GM12892 (cell line): ENCODE data around the gene ZNF680.

ENCODE experiments used
- DNase-seq: peaks from one replicate; pipeline ENCODE4 v3.0.0; 2011; ENCODE audit not compliant: insufficient read length
- FAIRE-seq: peaks from 2 replicates; lab custom pipeline; 2011; peaks lifted over from hg19 to GRCh38; lab: Jason Lieb, UNC
- POLR2A ChIP-seq: IDR thresholded peaks from 2 replicates; pipeline ENCODE4 v1.6.1; 2011; ENCODE audit warnings: low read depth, low read length, control low read depth
- POLR2AphosphoS5 ChIP-seq: IDR thresholded peaks from 2 replicates; pipeline ENCODE4 v1.6.1; 2011; ENCODE audit warnings: low read depth, low read length, control low read depth
- TAF1 ChIP-seq: IDR thresholded peaks from 2 replicates; pipeline ENCODE4 v1.6.1; 2011; ENCODE audit warnings: low read depth, mild to moderate bottlenecking, control low read depth, low read length, borderline replicate concordance

ZNF680 gene

GRCh38 chr7:64551375-64552142 is 11.3 kb downstream of the ZNF680 start:
- DNase-seq (no peak), FAIRE-seq (no peak)
- TF ChIP-seq POLR2A = no peak
- no peak for TF ChIP-seq POLR2AphosphoS5
- TF ChIP-seq TAF1 = no peak

GRCh38 chr7:64544010-64544409 is 18.9 kb downstream of the ZNF680 start:
- TF ChIP-seq TAF1 = no peak
- no peak for TF ChIP-seq POLR2AphosphoS5
- TF ChIP-seq POLR2A = no peak
- FAIRE-seq = no peak
- DNase-seq = no peak

GRCh38 chr7:64541438-64542359 is 21.2 kb downstream of the ZNF680 start:
- no peak for DNase-seq
- no peak for FAIRE-seq
- TF ChIP-seq POLR2A (no peak), POLR2AphosphoS5 (no peak), TAF1 (no peak)

GRCh38 chr7:64533756-64534155 is 29.1 kb downstream of the ZNF680 start:
- DNase-seq (no peak), FAIRE-seq (no peak)
- TF ChIP-seq TAF1 (no peak), POLR2AphosphoS5 (no peak), POLR2A (no peak)

GRCh38 chr7:64528770-64529169 is 34.1 kb downstream of the ZNF680 start:
- TF ChIP-seq POLR2AphosphoS5 = no peak
- TF ChIP-seq POLR2A = no peak
- no peak for TF ChIP-seq TAF1
- FAIRE-seq (no peak), DNase-seq (no peak)

- FAIRE-seq (no peak), DNase-seq (no peak)
- no peak for TF ChIP-seq TAF1
- TF ChIP-seq POLR2A = no peak
- no peak for TF ChIP-seq POLR2AphosphoS5
Observed at GRCh38 chr7:64521409-64521984, 41.4 kb downstream of the ZNF680 start.

- DNase-seq (no peak), FAIRE-seq (no peak)
- TF ChIP-seq POLR2AphosphoS5 = no peak
- TF ChIP-seq TAF1 = no peak
- TF ChIP-seq POLR2A = no peak
Observed at GRCh38 chr7:64516451-64516850, 46.4 kb downstream of the ZNF680 start.

- TF ChIP-seq POLR2A = no peak
- no peak for TF ChIP-seq TAF1
- TF ChIP-seq POLR2AphosphoS5 = no peak
- no peak for FAIRE-seq
- no peak for DNase-seq
Observed at GRCh38 chr7:64515781-64516180, 47.1 kb downstream of the ZNF680 start.

GRCh38 chr7:64515330-64515729 is 47.5 kb downstream of the ZNF680 start:
- DNase-seq (no peak), FAIRE-seq (no peak)
- TF ChIP-seq TAF1 = no peak
- no peak for TF ChIP-seq POLR2AphosphoS5
- TF ChIP-seq POLR2A = no peak

GRCh38 chr7:64509583-64509982 is 53.3 kb downstream of the ZNF680 start:
- no peak for FAIRE-seq
- no peak for DNase-seq
- no peak for TF ChIP-seq TAF1

GRCh38 chr7:64504581-64505120 is 58.2 kb downstream of the ZNF680 start:
- DNase-seq = no peak
- TF ChIP-seq POLR2AphosphoS5 = no peak
- no peak for FAIRE-seq
